ENCODE data around the gene ATAD3B.
"Not testable (repeated sequence)": the region's sequence is repeated elsewhere in the genome, so short reads cannot be mapped to it uniquely, and the experiment has no call there.

The ATAD3B gene

GRCh38 chr1:1490633-1491230 lies 19.2 kb downstream of the ATAD3B start:
- DNase-seq (ENCODE audit: low read depth, low spot score) = no peak
- TF ChIP-seq YY1 (IDR thresholded peaks at IDR 0.05; ENCODE audit: insufficient read depth, insufficient read length) (no peak), ZNF274 (IDR thresholded peaks at IDR 0.05; ENCODE audit: low read depth, low read length) (no peak), SUZ12 (IDR thresholded peaks at IDR 0.05; ENCODE audit: extremely low read depth, insufficient read depth, insufficient read length) (no peak)
- Histone ChIP-seq H3K9me3 (ENCODE audit: insufficient read depth, low read length) (peaks cover 14% of the 10 kb centered on the region; the same call in 1 of the 2 replicates), H3K36me3 (ENCODE audit: insufficient read depth, insufficient read length, low read length) (peaks cover 73% of the 10 kb centered on the region), H3K27me3 (ENCODE audit: insufficient read depth, insufficient read length) (no peaks in the 10 kb centered on the region), H3K4me1 (ENCODE audit: insufficient read depth, insufficient read length) (no peaks in the 10 kb centered on the region), H3K9ac (ENCODE audit: insufficient read length, low read depth) (no peak overlapping the region), H3K4me3 (ENCODE audit: insufficient read length, low read depth) (no peak overlapping the region)

GRCh38 chr1:1491601-1492000 lies 20.0 kb downstream of the ATAD3B start:
- Histone ChIP-seq H3K36me3 (ENCODE audit: insufficient read depth, insufficient read length, low read length) (peaks cover 72% of the 10 kb centered on the region), H3K9ac (ENCODE audit: insufficient read length, low read depth) (no peak overlapping the region), H3K27me3 (ENCODE audit: insufficient read depth, insufficient read length) (no peaks in the 10 kb centered on the region), H3K9me3 (ENCODE audit: insufficient read depth, low read length) (peaks cover 14% of the 10 kb centered on the region; the same call in 1 of the 2 replicates), H3K4me1 (ENCODE audit: insufficient read depth, insufficient read length) (no peaks in the 10 kb centered on the region), H3K4me3 (ENCODE audit: insufficient read length, low read depth) (no peak overlapping the region)
- DNase-seq (ENCODE audit: low read depth, low spot score) = no peak
- TF ChIP-seq YY1 (IDR thresholded peaks at IDR 0.05; ENCODE audit: insufficient read depth, insufficient read length) (no peak), ZNF274 (IDR thresholded peaks at IDR 0.05; ENCODE audit: low read depth, low read length) (no peak), SUZ12 (IDR thresholded peaks at IDR 0.05; ENCODE audit: extremely low read depth, insufficient read depth, insufficient read length) (no peak)

GRCh38 chr1:1494311-1494710 lies 22.7 kb downstream of the ATAD3B start:
- not testable (repeated sequence) for DNase-seq (ENCODE audit: low read depth, low spot score); H3K4me3 ChIP-seq (ENCODE audit: insufficient read length, low read depth); H3K27me3 ChIP-seq (ENCODE audit: insufficient read depth, insufficient read length); H3K9ac ChIP-seq (ENCODE audit: insufficient read length, low read depth); H3K4me1 ChIP-seq (ENCODE audit: insufficient read depth, insufficient read length)
- H3K9me3 ChIP-seq (ENCODE audit: insufficient read depth, low read length) = peaks cover 14% of the 10 kb centered on the region; the same call in 1 of the 2 replicates
- peaks cover 52% of the 10 kb centered on the region for H3K36me3 ChIP-seq (ENCODE audit: insufficient read depth, insufficient read length, low read length)

- H3K9ac ChIP-seq (ENCODE audit: insufficient read length, low read depth); H3K4me3 ChIP-seq (ENCODE audit: insufficient read length, low read depth); H3K4me1 ChIP-seq (ENCODE audit: insufficient read depth, insufficient read length); DNase-seq (ENCODE audit: low read depth, low spot score); H3K27me3 ChIP-seq (ENCODE audit: insufficient read depth, insufficient read length): not testable (repeated sequence)
- Histone ChIP-seq H3K9me3 (ENCODE audit: insufficient read depth, low read length) (peaks cover 13% of the 10 kb centered on the region; the same call in 1 of the 2 replicates), H3K36me3 (ENCODE audit: insufficient read depth, insufficient read length, low read length) (peaks cover 43% of the 10 kb centered on the region)
Observed at GRCh38 chr1:1495461-1495975, 24.0 kb downstream of the ATAD3B start.

GRCh38 chr1:1504777-1505365 lies 33.3 kb downstream of the ATAD3B start:
- H3K9me3 ChIP-seq (ENCODE audit: insufficient read depth, low read length); H3K4me1 ChIP-seq (ENCODE audit: insufficient read depth, insufficient read length); DNase-seq (ENCODE audit: low read depth, low spot score); H3K4me3 ChIP-seq (ENCODE audit: insufficient read length, low read depth); H3K27me3 ChIP-seq (ENCODE audit: insufficient read depth, insufficient read length); H3K36me3 ChIP-seq (ENCODE audit: insufficient read depth, insufficient read length, low read length); H3K9ac ChIP-seq (ENCODE audit: insufficient read length, low read depth): not testable (repeated sequence)

- H3K4me1 ChIP-seq (ENCODE audit: insufficient read depth, insufficient read length); H3K36me3 ChIP-seq (ENCODE audit: insufficient read depth, insufficient read length, low read length); H3K4me3 ChIP-seq (ENCODE audit: insufficient read length, low read depth): not testable (repeated sequence)
Observed at GRCh38 chr1:1505366-1505798, 33.8 kb downstream of the ATAD3B start.

GRCh38 chr1:1505801-1506200 lies 34.2 kb downstream of the ATAD3B start:
- H3K4me3 ChIP-seq (ENCODE audit: insufficient read length, low read depth); H3K4me1 ChIP-seq (ENCODE audit: insufficient read depth, insufficient read length); H3K9ac ChIP-seq (ENCODE audit: insufficient read length, low read depth); H3K27me3 ChIP-seq (ENCODE audit: insufficient read depth, insufficient read length); H3K36me3 ChIP-seq (ENCODE audit: insufficient read depth, insufficient read length, low read length); H3K9me3 ChIP-seq (ENCODE audit: insufficient read depth, low read length); DNase-seq (ENCODE audit: low read depth, low spot score): not testable (repeated sequence)

More at GRCh38 chr1:1505366-1505798, 33.8 kb downstream of the ATAD3B start:
- not testable (repeated sequence) for H3K9me3 ChIP-seq (ENCODE audit: insufficient read depth, low read length); H3K9ac ChIP-seq (ENCODE audit: insufficient read length, low read depth); H3K27me3 ChIP-seq (ENCODE audit: insufficient read depth, insufficient read length); DNase-seq (ENCODE audit: low read depth, low spot score)

- Histone ChIP-seq H3K9ac (ENCODE audit: insufficient read length, low read depth) (no peak overlapping the region), H3K9me3 (ENCODE audit: insufficient read depth, low read length) (no peaks in the 10 kb centered on the region), H3K4me1 (ENCODE audit: insufficient read depth, insufficient read length) (no peaks in the 10 kb centered on the region), H3K27me3 (ENCODE audit: insufficient read depth, insufficient read length) (no peaks in the 10 kb centered on the region), H3K36me3 (ENCODE audit: insufficient read depth, insufficient read length, low read length) (no peaks in the 10 kb centered on the region), H3K4me3 (ENCODE audit: insufficient read length, low read depth) (no peak overlapping the region)
- no peak for DNase-seq (ENCODE audit: low read depth, low spot score)
- TF ChIP-seq YY1 (IDR thresholded peaks at IDR 0.05; ENCODE audit: insufficient read depth, insufficient read length) = no peak
- no peak for TF ChIP-seq SUZ12 (IDR thresholded peaks at IDR 0.05; ENCODE audit: extremely low read depth, insufficient read depth, insufficient read length)
- no peak for TF ChIP-seq ZNF274 (IDR thresholded peaks at IDR 0.05; ENCODE audit: low read depth, low read length)
Observed at GRCh38 chr1:1507305-1507704, 35.7 kb downstream of the ATAD3B start.

GRCh38 chr1:1508775-1509464 lies 37.4 kb downstream of the ATAD3B start:
- not testable (repeated sequence) for H3K9me3 ChIP-seq (ENCODE audit: insufficient read depth, low read length); H3K9ac ChIP-seq (ENCODE audit: insufficient read length, low read depth); H3K4me1 ChIP-seq (ENCODE audit: insufficient read depth, insufficient read length); DNase-seq (ENCODE audit: low read depth, low spot score); H3K27me3 ChIP-seq (ENCODE audit: insufficient read depth, insufficient read length); H3K4me3 ChIP-seq (ENCODE audit: insufficient read length, low read depth); H3K36me3 ChIP-seq (ENCODE audit: insufficient read depth, insufficient read length, low read length)

- H3K4me3 ChIP-seq (ENCODE audit: insufficient read length, low read depth); DNase-seq (ENCODE audit: low read depth, low spot score); H3K9ac ChIP-seq (ENCODE audit: insufficient read length, low read depth); H3K4me1 ChIP-seq (ENCODE audit: insufficient read depth, insufficient read length); H3K27me3 ChIP-seq (ENCODE audit: insufficient read depth, insufficient read length); H3K9me3 ChIP-seq (ENCODE audit: insufficient read depth, low read length); H3K36me3 ChIP-seq (ENCODE audit: insufficient read depth, insufficient read length, low read length): not testable (repeated sequence)
Observed at GRCh38 chr1:1509465-1509850, 37.9 kb downstream of the ATAD3B start.

Measured in NT2/D1 (cell line).